C4-2B (cell line): ENCODE measurements around the gene PCARE.

Experiments
- ZFX ChIP-seq: fragments of 450-650 bp; IDR thresholded peaks from 2 replicates; pipeline ENCODE4 v1.6.1; 2017
- TF ChIP-seq, protein P1 (sequence below): fragments of 450-650 bp; conservative IDR thresholded peaks from 2 replicates; pipeline ENCODE4 v1.5.1; 2017; ENCODE audit warnings: mild to moderate bottlenecking

DNA sequence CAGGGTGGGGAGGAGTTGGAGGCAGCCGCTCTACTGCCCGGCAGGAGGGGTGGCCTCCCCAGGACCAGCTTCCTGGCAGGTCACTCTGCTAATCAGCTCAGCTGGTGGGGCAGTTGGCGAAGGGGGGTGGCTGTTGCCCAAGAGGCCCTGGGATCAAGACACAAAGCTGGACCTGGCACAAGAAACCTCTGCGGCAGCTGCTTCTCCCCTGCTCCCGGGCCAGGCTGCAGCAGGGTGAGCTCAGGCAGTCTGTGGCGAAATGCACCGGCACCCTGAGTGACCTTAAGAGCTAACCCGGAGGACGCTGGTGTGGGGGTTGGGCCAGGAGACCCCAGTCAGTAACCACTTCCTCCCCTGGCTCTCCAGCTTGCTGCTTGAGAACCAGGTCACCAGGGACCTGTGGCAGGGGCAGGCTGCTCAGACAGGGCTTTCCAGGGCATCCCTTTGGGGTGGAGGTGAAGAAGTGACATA, 62.1 kb downstream of the PCARE start:
- TF ChIP-seq, protein P1, sequence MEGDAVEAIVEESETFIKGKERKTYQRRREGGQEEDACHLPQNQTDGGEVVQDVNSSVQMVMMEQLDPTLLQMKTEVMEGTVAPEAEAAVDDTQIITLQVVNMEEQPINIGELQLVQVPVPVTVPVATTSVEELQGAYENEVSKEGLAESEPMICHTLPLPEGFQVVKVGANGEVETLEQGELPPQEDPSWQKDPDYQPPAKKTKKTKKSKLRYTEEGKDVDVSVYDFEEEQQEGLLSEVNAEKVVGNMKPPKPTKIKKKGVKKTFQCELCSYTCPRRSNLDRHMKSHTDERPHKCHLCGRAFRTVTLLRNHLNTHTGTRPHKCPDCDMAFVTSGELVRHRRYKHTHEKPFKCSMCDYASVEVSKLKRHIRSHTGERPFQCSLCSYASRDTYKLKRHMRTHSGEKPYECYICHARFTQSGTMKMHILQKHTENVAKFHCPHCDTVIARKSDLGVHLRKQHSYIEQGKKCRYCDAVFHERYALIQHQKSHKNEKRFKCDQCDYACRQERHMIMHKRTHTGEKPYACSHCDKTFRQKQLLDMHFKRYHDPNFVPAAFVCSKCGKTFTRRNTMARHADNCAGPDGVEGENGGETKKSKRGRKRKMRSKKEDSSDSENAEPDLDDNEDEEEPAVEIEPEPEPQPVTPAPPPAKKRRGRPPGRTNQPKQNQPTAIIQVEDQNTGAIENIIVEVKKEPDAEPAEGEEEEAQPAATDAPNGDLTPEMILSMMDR, result no peak
- no peak for TF ChIP-seq ZFX
